WTC11 (cell line): ENCODE measurements around the gene HMGCL. TPM values are rescaled to one million over a fixed set of nuclear protein-coding genes. Genes with fewer than 3 reads are reported as not detected.

Experiments used
- ATAC-seq: fragments of 200-7000 bp; cut with Tn5 transposase; 2 replicates; pipeline ENCODE4 v1.10.0; 2021; ENCODE audit warnings: mild to moderate bottlenecking, moderate library complexity
- CTCF ChIA-PET: fragments of 300-600 bp; sonication (Branson Sonifier 250); formaldehyde crosslinking; loops from one replicate; lab custom pipeline; 2021; ENCODE audit warnings: antibody characterized with exemption; lab: Charles Lee
- POLR2A ChIA-PET: fragments of 350-600 bp; sonication (Branson Sonifier 250); formaldehyde crosslinking; loops from one replicate; lab custom pipeline; 2021; ENCODE audit warnings: antibody characterized with exemption; lab: Charles Lee
- DNase-seq: peaks from one replicate; pipeline ENCODE4 v3.0.0; 2021; ENCODE audit warnings: low spot score
- H3K27ac Mint-ChIP-seq: 2 replicates; pipeline ENCODE4 v1.8.0; 2021; ENCODE audit warnings: mixed read lengths
- H3K27me3 Mint-ChIP-seq: 2 replicates; pipeline ENCODE4 v1.8.0; 2021; ENCODE audit warnings: low read depth, mild to moderate bottlenecking, moderate library complexity, mixed read lengths
- H3K36me3 Mint-ChIP-seq: 2 replicates; pipeline ENCODE4 v1.8.0; 2021; ENCODE audit warnings: mixed read lengths
- H3K4me1 Mint-ChIP-seq: 2 replicates; pipeline ENCODE4 v1.8.0; 2022; ENCODE audit warnings: mixed read lengths
- H3K4me3 Mint-ChIP-seq: 2 replicates; pipeline ENCODE4 v1.8.0; 2021; ENCODE audit warnings: mild to moderate bottlenecking, moderate library complexity, mixed read lengths
- H3K9me3 Mint-ChIP-seq: 2 replicates; pipeline ENCODE4 v1.8.0; 2021; ENCODE audit warnings: mixed read lengths
- FOXP1 ChIP-seq: sonication (generic); formaldehyde crosslinking; IDR thresholded peaks from 2 replicates; pipeline ENCODE4 v1.8.0; 2022; ENCODE audit warnings: missing genetic modification reagents, mild to moderate bottlenecking, moderate library complexity, borderline replicate concordance
- RELA ChIP-seq: sonication (generic); formaldehyde crosslinking; IDR thresholded peaks from 2 replicates; pipeline ENCODE4 v1.8.1; 2022; ENCODE audit warnings: missing genetic modification reagents, mild to moderate bottlenecking, borderline replicate concordance
- SP1 ChIP-seq: sonication (generic); formaldehyde crosslinking; conservative IDR thresholded peaks from 2 replicates; pipeline ENCODE4 v1.8.1; 2022; ENCODE audit warnings: missing genetic modification reagents
- TCF7 ChIP-seq: sonication (generic); formaldehyde crosslinking; IDR thresholded peaks from 2 replicates; pipeline ENCODE4 v1.8.0; 2022; ENCODE audit warnings: mild to moderate bottlenecking, low read depth, missing genetic modification reagents, moderate library complexity
- ZNF121 ChIP-seq: sonication (generic); formaldehyde crosslinking; IDR thresholded peaks from 2 replicates; pipeline ENCODE4 v1.8.0; 2023; ENCODE audit warnings: missing genetic modification reagents
- ZNF263 ChIP-seq: sonication (generic); formaldehyde crosslinking; IDR thresholded peaks from 2 replicates; pipeline ENCODE4 v1.8.1; 2022; ENCODE audit warnings: low read depth, mild to moderate bottlenecking, moderate library complexity, missing genetic modification reagents
- total RNA-seq: library from RNA; stranded (reverse); gene quantifications from 3 replicates; pipeline ENCODE4 v1.2.3, GENCODE V29; 2021
- TF ChIP-seq, protein P1 (sequence below): sonication (generic); formaldehyde crosslinking; IDR thresholded peaks from 2 replicates; pipeline ENCODE4 v1.8.1; 2022; ENCODE audit warnings: mild to moderate bottlenecking, missing genetic modification reagents, moderate library complexity, borderline replicate concordance
- TF ChIP-seq, protein P2 (sequence below): fragments of 250-450 bp; sonication (Bioruptor Pico); IDR thresholded peaks from 2 replicates; pipeline ENCODE4 v1.9.0; 2021; ENCODE audit warnings: mild to moderate bottlenecking, borderline replicate concordance
- TF ChIP-seq, protein P3 (sequence below): sonication (generic); formaldehyde crosslinking; conservative IDR thresholded peaks from 2 replicates; pipeline ENCODE4 v1.8.1; 2023; ENCODE audit warnings: mild to moderate bottlenecking, low read depth, missing genetic modification reagents, moderate library complexity
- TF ChIP-seq, protein P4 (sequence below): sonication (generic); formaldehyde crosslinking; IDR thresholded peaks from 2 replicates; pipeline ENCODE4 v1.8.1; 2023; ENCODE audit warnings: mild to moderate bottlenecking, missing genetic modification reagents
- TF ChIP-seq, protein P5 (sequence below): fragments of 200-600 bp; IDR thresholded peaks from 2 replicates; pipeline ENCODE4 v1.8.0; 2022; ENCODE audit warnings: antibody characterized with exemption
- TF ChIP-seq, protein P6 (sequence below): sonication (generic); formaldehyde crosslinking; IDR thresholded peaks from 2 replicates; pipeline ENCODE4 v1.8.1; 2023; ENCODE audit warnings: mild to moderate bottlenecking, missing genetic modification reagents, borderline replicate concordance
- TF ChIP-seq, protein P7 (sequence below): sonication (generic); formaldehyde crosslinking; IDR thresholded peaks from 2 replicates; pipeline ENCODE4 v1.8.0; 2022; ENCODE audit warnings: mild to moderate bottlenecking, missing genetic modification reagents
- TF ChIP-seq, protein P8 (sequence below): sonication (generic); formaldehyde crosslinking; IDR thresholded peaks from 2 replicates; pipeline ENCODE4 v1.8.0; 2022; ENCODE audit warnings: mild to moderate bottlenecking, missing genetic modification reagents

The HMGCL gene
- total RNA-seq, 1 experiment from 2014 or later = 22.7 TPM

DNA sequence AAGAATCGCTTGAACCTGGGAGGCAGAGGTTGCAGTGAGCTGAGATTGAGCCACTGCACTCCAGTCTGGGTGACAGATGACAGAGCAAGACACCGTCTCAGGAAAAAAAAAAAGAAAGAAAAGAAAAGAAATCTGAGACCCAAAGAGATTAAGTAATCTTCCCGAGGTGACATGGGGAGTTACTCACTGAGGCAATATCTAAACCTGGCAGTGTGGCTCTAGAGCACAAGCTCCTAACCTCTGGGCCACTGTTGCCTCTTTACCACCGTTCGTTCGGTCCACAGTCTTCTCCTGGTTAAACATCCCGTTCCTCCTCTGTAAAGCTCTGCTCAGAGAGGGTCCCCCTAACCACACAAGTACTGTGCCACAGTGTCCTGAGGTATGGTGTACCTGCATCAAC is 1.5 kb downstream of the HMGCL start:
- POLR2A ChIA-PET = no interaction called here
- peak overlapping the region; percentile 97 for H3K4me3 Mint-ChIP-seq
- H3K27me3 Mint-ChIP-seq = no peaks in the 10 kb centered on the region
- H3K9me3 Mint-ChIP-seq = no peaks in the 10 kb centered on the region
- no peaks in the 10 kb centered on the region for H3K36me3 Mint-ChIP-seq
- no peak for ATAC-seq
- TF ChIP-seq, protein P1, sequence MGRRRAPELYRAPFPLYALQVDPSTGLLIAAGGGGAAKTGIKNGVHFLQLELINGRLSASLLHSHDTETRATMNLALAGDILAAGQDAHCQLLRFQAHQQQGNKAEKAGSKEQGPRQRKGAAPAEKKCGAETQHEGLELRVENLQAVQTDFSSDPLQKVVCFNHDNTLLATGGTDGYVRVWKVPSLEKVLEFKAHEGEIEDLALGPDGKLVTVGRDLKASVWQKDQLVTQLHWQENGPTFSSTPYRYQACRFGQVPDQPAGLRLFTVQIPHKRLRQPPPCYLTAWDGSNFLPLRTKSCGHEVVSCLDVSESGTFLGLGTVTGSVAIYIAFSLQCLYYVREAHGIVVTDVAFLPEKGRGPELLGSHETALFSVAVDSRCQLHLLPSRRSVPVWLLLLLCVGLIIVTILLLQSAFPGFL = no peak
- TF ChIP-seq, protein P2, sequence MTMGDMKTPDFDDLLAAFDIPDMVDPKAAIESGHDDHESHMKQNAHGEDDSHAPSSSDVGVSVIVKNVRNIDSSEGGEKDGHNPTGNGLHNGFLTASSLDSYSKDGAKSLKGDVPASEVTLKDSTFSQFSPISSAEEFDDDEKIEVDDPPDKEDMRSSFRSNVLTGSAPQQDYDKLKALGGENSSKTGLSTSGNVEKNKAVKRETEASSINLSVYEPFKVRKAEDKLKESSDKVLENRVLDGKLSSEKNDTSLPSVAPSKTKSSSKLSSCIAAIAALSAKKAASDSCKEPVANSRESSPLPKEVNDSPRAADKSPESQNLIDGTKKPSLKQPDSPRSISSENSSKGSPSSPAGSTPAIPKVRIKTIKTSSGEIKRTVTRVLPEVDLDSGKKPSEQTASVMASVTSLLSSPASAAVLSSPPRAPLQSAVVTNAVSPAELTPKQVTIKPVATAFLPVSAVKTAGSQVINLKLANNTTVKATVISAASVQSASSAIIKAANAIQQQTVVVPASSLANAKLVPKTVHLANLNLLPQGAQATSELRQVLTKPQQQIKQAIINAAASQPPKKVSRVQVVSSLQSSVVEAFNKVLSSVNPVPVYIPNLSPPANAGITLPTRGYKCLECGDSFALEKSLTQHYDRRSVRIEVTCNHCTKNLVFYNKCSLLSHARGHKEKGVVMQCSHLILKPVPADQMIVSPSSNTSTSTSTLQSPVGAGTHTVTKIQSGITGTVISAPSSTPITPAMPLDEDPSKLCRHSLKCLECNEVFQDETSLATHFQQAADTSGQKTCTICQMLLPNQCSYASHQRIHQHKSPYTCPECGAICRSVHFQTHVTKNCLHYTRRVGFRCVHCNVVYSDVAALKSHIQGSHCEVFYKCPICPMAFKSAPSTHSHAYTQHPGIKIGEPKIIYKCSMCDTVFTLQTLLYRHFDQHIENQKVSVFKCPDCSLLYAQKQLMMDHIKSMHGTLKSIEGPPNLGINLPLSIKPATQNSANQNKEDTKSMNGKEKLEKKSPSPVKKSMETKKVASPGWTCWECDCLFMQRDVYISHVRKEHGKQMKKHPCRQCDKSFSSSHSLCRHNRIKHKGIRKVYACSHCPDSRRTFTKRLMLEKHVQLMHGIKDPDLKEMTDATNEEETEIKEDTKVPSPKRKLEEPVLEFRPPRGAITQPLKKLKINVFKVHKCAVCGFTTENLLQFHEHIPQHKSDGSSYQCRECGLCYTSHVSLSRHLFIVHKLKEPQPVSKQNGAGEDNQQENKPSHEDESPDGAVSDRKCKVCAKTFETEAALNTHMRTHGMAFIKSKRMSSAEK (CRISPR knock-in tag) = no peak
- TF ChIP-seq FOXP1 (no peak), SP1 (CRISPR knock-in tag) (no peak), RELA (CRISPR knock-in tag) (no peak), TCF7 (CRISPR knock-in tag) (no peak), ZNF121 (CRISPR knock-in tag) (no peak), ZNF263 (CRISPR knock-in tag) (no peak)
- TF ChIP-seq, protein P3, sequence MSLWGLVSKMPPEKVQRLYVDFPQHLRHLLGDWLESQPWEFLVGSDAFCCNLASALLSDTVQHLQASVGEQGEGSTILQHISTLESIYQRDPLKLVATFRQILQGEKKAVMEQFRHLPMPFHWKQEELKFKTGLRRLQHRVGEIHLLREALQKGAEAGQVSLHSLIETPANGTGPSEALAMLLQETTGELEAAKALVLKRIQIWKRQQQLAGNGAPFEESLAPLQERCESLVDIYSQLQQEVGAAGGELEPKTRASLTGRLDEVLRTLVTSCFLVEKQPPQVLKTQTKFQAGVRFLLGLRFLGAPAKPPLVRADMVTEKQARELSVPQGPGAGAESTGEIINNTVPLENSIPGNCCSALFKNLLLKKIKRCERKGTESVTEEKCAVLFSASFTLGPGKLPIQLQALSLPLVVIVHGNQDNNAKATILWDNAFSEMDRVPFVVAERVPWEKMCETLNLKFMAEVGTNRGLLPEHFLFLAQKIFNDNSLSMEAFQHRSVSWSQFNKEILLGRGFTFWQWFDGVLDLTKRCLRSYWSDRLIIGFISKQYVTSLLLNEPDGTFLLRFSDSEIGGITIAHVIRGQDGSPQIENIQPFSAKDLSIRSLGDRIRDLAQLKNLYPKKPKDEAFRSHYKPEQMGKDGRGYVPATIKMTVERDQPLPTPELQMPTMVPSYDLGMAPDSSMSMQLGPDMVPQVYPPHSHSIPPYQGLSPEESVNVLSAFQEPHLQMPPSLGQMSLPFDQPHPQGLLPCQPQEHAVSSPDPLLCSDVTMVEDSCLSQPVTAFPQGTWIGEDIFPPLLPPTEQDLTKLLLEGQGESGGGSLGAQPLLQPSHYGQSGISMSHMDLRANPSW (CRISPR knock-in tag) = no peak
- TF ChIP-seq, protein P4, sequence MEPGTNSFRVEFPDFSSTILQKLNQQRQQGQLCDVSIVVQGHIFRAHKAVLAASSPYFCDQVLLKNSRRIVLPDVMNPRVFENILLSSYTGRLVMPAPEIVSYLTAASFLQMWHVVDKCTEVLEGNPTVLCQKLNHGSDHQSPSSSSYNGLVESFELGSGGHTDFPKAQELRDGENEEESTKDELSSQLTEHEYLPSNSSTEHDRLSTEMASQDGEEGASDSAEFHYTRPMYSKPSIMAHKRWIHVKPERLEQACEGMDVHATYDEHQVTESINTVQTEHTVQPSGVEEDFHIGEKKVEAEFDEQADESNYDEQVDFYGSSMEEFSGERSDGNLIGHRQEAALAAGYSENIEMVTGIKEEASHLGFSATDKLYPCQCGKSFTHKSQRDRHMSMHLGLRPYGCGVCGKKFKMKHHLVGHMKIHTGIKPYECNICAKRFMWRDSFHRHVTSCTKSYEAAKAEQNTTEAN (CRISPR knock-in tag) = no peak
- TF ChIP-seq, protein P5, sequence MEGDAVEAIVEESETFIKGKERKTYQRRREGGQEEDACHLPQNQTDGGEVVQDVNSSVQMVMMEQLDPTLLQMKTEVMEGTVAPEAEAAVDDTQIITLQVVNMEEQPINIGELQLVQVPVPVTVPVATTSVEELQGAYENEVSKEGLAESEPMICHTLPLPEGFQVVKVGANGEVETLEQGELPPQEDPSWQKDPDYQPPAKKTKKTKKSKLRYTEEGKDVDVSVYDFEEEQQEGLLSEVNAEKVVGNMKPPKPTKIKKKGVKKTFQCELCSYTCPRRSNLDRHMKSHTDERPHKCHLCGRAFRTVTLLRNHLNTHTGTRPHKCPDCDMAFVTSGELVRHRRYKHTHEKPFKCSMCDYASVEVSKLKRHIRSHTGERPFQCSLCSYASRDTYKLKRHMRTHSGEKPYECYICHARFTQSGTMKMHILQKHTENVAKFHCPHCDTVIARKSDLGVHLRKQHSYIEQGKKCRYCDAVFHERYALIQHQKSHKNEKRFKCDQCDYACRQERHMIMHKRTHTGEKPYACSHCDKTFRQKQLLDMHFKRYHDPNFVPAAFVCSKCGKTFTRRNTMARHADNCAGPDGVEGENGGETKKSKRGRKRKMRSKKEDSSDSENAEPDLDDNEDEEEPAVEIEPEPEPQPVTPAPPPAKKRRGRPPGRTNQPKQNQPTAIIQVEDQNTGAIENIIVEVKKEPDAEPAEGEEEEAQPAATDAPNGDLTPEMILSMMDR = no peak
- TF ChIP-seq, protein P6, sequence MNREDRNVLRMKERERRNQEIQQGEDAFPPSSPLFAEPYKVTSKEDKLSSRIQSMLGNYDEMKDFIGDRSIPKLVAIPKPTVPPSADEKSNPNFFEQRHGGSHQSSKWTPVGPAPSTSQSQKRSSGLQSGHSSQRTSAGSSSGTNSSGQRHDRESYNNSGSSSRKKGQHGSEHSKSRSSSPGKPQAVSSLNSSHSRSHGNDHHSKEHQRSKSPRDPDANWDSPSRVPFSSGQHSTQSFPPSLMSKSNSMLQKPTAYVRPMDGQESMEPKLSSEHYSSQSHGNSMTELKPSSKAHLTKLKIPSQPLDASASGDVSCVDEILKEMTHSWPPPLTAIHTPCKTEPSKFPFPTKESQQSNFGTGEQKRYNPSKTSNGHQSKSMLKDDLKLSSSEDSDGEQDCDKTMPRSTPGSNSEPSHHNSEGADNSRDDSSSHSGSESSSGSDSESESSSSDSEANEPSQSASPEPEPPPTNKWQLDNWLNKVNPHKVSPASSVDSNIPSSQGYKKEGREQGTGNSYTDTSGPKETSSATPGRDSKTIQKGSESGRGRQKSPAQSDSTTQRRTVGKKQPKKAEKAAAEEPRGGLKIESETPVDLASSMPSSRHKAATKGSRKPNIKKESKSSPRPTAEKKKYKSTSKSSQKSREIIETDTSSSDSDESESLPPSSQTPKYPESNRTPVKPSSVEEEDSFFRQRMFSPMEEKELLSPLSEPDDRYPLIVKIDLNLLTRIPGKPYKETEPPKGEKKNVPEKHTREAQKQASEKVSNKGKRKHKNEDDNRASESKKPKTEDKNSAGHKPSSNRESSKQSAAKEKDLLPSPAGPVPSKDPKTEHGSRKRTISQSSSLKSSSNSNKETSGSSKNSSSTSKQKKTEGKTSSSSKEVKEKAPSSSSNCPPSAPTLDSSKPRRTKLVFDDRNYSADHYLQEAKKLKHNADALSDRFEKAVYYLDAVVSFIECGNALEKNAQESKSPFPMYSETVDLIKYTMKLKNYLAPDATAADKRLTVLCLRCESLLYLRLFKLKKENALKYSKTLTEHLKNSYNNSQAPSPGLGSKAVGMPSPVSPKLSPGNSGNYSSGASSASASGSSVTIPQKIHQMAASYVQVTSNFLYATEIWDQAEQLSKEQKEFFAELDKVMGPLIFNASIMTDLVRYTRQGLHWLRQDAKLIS = no peak
- TF ChIP-seq, protein P7, sequence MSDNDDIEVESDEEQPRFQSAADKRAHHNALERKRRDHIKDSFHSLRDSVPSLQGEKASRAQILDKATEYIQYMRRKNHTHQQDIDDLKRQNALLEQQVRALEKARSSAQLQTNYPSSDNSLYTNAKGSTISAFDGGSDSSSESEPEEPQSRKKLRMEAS (CRISPR knock-in tag) = no peak
- TF ChIP-seq, protein P8, sequence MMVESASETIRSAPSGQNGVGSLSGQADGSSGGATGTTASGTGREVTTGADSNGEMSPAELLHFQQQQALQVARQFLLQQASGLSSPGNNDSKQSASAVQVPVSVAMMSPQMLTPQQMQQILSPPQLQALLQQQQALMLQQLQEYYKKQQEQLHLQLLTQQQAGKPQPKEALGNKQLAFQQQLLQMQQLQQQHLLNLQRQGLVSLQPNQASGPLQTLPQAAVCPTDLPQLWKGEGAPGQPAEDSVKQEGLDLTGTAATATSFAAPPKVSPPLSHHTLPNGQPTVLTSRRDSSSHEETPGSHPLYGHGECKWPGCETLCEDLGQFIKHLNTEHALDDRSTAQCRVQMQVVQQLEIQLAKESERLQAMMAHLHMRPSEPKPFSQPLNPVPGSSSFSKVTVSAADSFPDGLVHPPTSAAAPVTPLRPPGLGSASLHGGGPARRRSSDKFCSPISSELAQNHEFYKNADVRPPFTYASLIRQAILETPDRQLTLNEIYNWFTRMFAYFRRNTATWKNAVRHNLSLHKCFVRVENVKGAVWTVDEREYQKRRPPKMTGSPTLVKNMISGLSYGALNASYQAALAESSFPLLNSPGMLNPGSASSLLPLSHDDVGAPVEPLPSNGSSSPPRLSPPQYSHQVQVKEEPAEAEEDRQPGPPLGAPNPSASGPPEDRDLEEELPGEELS = no peak
- peaks cover 8% of the 10 kb centered on the region for H3K4me1 Mint-ChIP-seq
- no peak for DNase-seq
- H3K27ac Mint-ChIP-seq = no peak overlapping the region
- CTCF ChIA-PET = interaction anchor here (1.5 to 8.1 kb wide), 2 partner anchors 13 to 22 kb away, joined by 6 to 105 read pairs; no protein-coding TSS in a partner anchor
